CD14-positive monocyte (primary cell): ENCODE measurements around the gene WDR44. TPM values are rescaled to one million over a fixed set of nuclear protein-coding genes. Genes with fewer than 3 reads are reported as not detected.
"Not testable (repeated sequence)": the region's sequence is repeated elsewhere in the genome, so short reads cannot be mapped to it uniquely, and the experiment has no call there.

ENCODE experiments used
- DNase-seq, 3 donors: peaks; one replicate each; pipeline ENCODE4 v3.0.0-alpha.2; 2011 to 2022
- H2AFZ ChIP-seq: 2 replicates; pipeline ENCODE4 v1.6.0; 2012; ENCODE audit warnings: mild to moderate bottlenecking, low read depth, low read length, inconsistent platforms; ENCODE audit not compliant: insufficient read depth, poor library complexity, severe bottlenecking
- H3K27ac ChIP-seq, 2 donors: 1 replicate in 1 of 2; 2 replicates in 1 of 2; pipeline ENCODE4 v1.5.1; 2012 to 2013; ENCODE audit warnings: low read length in 2 of 2, control low read depth in 1 of 2, inconsistent platforms in 1 of 2, low read depth in 1 of 2, mild to moderate bottlenecking in 1 of 2
- H3K27me3 ChIP-seq, 2 donors: one replicate each; pipeline versions ENCODE4 v1.6.0 to v1.6.1; 2011 to 2013; ENCODE audit warnings: low read length in 2 of 2; ENCODE audit not compliant: control insufficient read depth in 2 of 2, insufficient read depth in 2 of 2
- H3K36me3 ChIP-seq, 2 donors: replicated peaks in 1 of 2; 1 replicate in 1 of 2; 2 replicates in 1 of 2; pipeline versions ENCODE4 v1.5.1 to v1.6.1; 2012 to 2013; ENCODE audit warnings: low read length in 2 of 2, control low read depth in 1 of 2, inconsistent platforms in 1 of 2, mild to moderate bottlenecking in 1 of 2; ENCODE audit not compliant: insufficient read depth in 2 of 2, control insufficient read depth in 1 of 2
- H3K4me1 ChIP-seq, 2 donors: 1 replicate in 1 of 2; 2 replicates in 1 of 2; pipeline versions ENCODE4 v1.5.1 to v1.6.1; 2012 to 2013; ENCODE audit warnings: low read length in 2 of 2, control low read depth in 1 of 2, inconsistent platforms in 1 of 2, mild to moderate bottlenecking in 1 of 2, moderate library complexity in 1 of 2; ENCODE audit not compliant: insufficient read depth in 2 of 2, control insufficient read depth in 1 of 2
- H3K4me2 ChIP-seq: replicated peaks from 2 replicates; pipeline ENCODE3; 2012; ENCODE audit warnings: low read length, moderate library complexity, mild to moderate bottlenecking; ENCODE audit not compliant: poor library complexity, severe bottlenecking; ENCODE audit errors: extremely low read depth
- H3K4me3 ChIP-seq, 3 experiments: fragments of 200-600 bp in 1 of 3; sonication (generic) in 1 of 3; replicated peaks in 1 of 3; 1 replicate in 2 of 3; 2 replicates in 1 of 3; pipeline ENCODE4 v1.5.1; 2011 to 2013; ENCODE audit warnings: low read length in 3 of 3, mild to moderate bottlenecking in 3 of 3, control low read depth in 2 of 3, low read depth in 2 of 3, inconsistent platforms in 1 of 3, moderate library complexity in 1 of 3
- H3K79me2 ChIP-seq: 2 replicates; pipeline ENCODE4 v1.6.0; 2012; ENCODE audit warnings: mild to moderate bottlenecking, control low read depth, inconsistent platforms, low read length, moderate library complexity; ENCODE audit not compliant: insufficient read depth
- H3K9ac ChIP-seq: 2 replicates; pipeline ENCODE4 v1.6.0; 2017; ENCODE audit warnings: low read length, mild to moderate bottlenecking; ENCODE audit not compliant: insufficient read depth, poor library complexity, severe bottlenecking
- H3K9me3 ChIP-seq, 2 donors: replicated peaks in 1 of 2; 1 replicate in 1 of 2; 2 replicates in 1 of 2; pipeline versions ENCODE4 v1.5.1 to v1.6.1; 2012 to 2013; ENCODE audit warnings: low read length in 2 of 2, control low read depth in 1 of 2; ENCODE audit not compliant: control insufficient read depth in 1 of 2, insufficient read depth in 1 of 2
- H4K20me1 ChIP-seq: 2 replicates; pipeline ENCODE4 v1.6.0; 2012; ENCODE audit warnings: mild to moderate bottlenecking, low read length, control low read depth, moderate library complexity; ENCODE audit not compliant: insufficient read depth
- H3K27ac Mint-ChIP-seq, 7 donors: one replicate each; pipeline ENCODE4 v1.8.0; 2020; ENCODE audit warnings: mild to moderate bottlenecking in 7 of 7, mixed read lengths in 7 of 7, moderate library complexity in 6 of 7, inconsistent platforms in 2 of 7
- H3K27me3 Mint-ChIP-seq, 3 donors: one replicate each; pipeline ENCODE4 v1.8.0; 2021 to 2022; ENCODE audit warnings: low read depth in 3 of 3, mild to moderate bottlenecking in 3 of 3, mixed read lengths in 3 of 3, moderate library complexity in 3 of 3, inconsistent platforms in 1 of 3
- H3K36me3 Mint-ChIP-seq, 2 donors: one replicate each; pipeline ENCODE4 v1.8.0; 2020; ENCODE audit warnings: mixed read lengths in 2 of 2, inconsistent platforms in 1 of 2, mild to moderate bottlenecking in 1 of 2
- H3K4me1 Mint-ChIP-seq: one replicate; pipeline ENCODE4 v1.8.0; 2020; ENCODE audit warnings: mild to moderate bottlenecking, mixed read lengths
- H3K4me3 Mint-ChIP-seq, 2 donors: one replicate each; pipeline ENCODE4 v1.8.0; 2020; ENCODE audit warnings: mild to moderate bottlenecking in 2 of 2, mixed read lengths in 2 of 2, moderate library complexity in 1 of 2
- H3K9me3 Mint-ChIP-seq, 7 donors: one replicate each; pipeline ENCODE4 v1.8.0; 2020 to 2022; ENCODE audit warnings: mixed read lengths in 7 of 7, mild to moderate bottlenecking in 6 of 7, moderate library complexity in 6 of 7, inconsistent platforms in 2 of 7
- WGBS: methylation state at CpG from one replicate; pipeline ENCODE4 v1.1.5; 2013; ENCODE audit warnings: missing lambda C conversion rate; ENCODE audit not compliant: insufficient coverage; 5-methylcytosine and 5-hydroxymethylcytosine counted together
- intact Hi-C, 2 donors: fragments of 100-400 bp; cut with micrococcal nuclease; formaldehyde crosslinking; loops; one replicate each; pipeline versions ENCODE4 v1.15.0 to v1.15.1; 2023
- polyA plus RNA-seq, 3 donors: library from polyadenylated mRNA; depleted of rRNA in 1 of 3; unstranded in 2 of 3; stranded (reverse) in 1 of 3; fragments of 300-500 nt in 2 of 3; fragments of >200 nt in 1 of 3; fragmentation: Illumina TruSeq in 2 of 3; gene quantifications; 1 replicate in 2 of 3; 2 replicates in 1 of 3; pipeline ENCODE4 v1.2.3, GENCODE V29; 2012 to 2021
- TF ChIP-seq, protein P1 (sequence below): fragments of 200-600 bp; IDR thresholded peaks from one replicate; pipeline ENCODE4 v1.8.0; 2022; ENCODE audit warnings: antibody characterized with exemption, mild to moderate bottlenecking

Gene WDR44
- polyA plus RNA-seq, 3 donors, result 5.1 to 7.1 (median 5.5) TPM

- no peak overlapping the region for H3K4me3 Mint-ChIP-seq
- no peak for DNase-seq
- TF ChIP-seq, protein P1, sequence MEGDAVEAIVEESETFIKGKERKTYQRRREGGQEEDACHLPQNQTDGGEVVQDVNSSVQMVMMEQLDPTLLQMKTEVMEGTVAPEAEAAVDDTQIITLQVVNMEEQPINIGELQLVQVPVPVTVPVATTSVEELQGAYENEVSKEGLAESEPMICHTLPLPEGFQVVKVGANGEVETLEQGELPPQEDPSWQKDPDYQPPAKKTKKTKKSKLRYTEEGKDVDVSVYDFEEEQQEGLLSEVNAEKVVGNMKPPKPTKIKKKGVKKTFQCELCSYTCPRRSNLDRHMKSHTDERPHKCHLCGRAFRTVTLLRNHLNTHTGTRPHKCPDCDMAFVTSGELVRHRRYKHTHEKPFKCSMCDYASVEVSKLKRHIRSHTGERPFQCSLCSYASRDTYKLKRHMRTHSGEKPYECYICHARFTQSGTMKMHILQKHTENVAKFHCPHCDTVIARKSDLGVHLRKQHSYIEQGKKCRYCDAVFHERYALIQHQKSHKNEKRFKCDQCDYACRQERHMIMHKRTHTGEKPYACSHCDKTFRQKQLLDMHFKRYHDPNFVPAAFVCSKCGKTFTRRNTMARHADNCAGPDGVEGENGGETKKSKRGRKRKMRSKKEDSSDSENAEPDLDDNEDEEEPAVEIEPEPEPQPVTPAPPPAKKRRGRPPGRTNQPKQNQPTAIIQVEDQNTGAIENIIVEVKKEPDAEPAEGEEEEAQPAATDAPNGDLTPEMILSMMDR, result no peak
- no peak overlapping the region for H3K9ac ChIP-seq
- H3K9me3 Mint-ChIP-seq, result no peaks in the 10 kb centered on the region
- no peak overlapping the region for H3K4me3 ChIP-seq
- H3K4me2 ChIP-seq, result no peak overlapping the region
- no peaks in the 10 kb centered on the region for H4K20me1 ChIP-seq
- no peaks in the 10 kb centered on the region for H3K36me3 ChIP-seq
- H3K9me3 ChIP-seq, result no peaks in the 10 kb centered on the region
- H3K4me1 Mint-ChIP-seq, result no peaks in the 10 kb centered on the region
- H3K4me1 ChIP-seq, result no peaks in the 10 kb centered on the region
- no peak overlapping the region for H2AFZ ChIP-seq
- no peaks in the 10 kb centered on the region for H3K79me2 ChIP-seq
- intact Hi-C loops, result no loop called here
- H3K27ac Mint-ChIP-seq, result no peak overlapping the region
- H3K27me3 Mint-ChIP-seq, result peaks cover 0 to 2% (median 0%) of the 10 kb centered on the region in 3 donors
- no peaks in the 10 kb centered on the region for H3K36me3 Mint-ChIP-seq
- no peaks in the 10 kb centered on the region for H3K27me3 ChIP-seq
- H3K27ac ChIP-seq, result no peak overlapping the region
- no CpG with 5 or more reads among the region's 9 CpGs for WGBS
These were observed 138.5 kb downstream of the WDR44 start for GRCh38 chrX:118484216-118484903.

DNA sequence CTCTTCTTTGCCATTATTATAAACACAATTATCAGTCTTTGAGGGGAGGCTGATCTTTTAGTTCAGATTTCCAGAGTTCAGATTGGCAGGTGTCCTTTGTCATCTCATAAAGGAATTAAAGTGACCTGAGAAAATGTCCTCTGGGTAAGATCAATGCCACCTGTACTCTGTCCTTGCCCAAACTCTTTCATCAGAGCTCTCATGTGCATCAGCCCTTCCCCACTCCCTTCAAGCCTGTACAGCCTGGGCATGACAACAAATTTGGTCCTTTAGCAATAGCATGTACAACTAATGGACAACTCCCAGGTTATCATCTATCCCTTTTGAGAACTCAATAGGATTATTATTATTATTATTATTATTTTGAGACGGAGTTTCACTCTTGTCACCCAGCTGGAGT is 140.8 kb downstream of the WDR44 start:
- WGBS, result no CpG with 5 or more reads among the region's 1 CpG
- H2AFZ ChIP-seq, H3K27me3 ChIP-seq, H3K27ac ChIP-seq, H3K4me3 Mint-ChIP-seq, DNase-seq, H3K9me3 ChIP-seq, intact Hi-C loops, H3K4me1 Mint-ChIP-seq, H3K9ac ChIP-seq, H3K9me3 Mint-ChIP-seq, H3K4me3 ChIP-seq, H3K4me1 ChIP-seq, H3K27ac Mint-ChIP-seq, H3K36me3 ChIP-seq, H3K36me3 Mint-ChIP-seq, H3K27me3 Mint-ChIP-seq, H3K4me2 ChIP-seq, H3K79me2 ChIP-seq, H4K20me1 ChIP-seq: not testable (repeated sequence)
